Stimulated activated CD8-positive, alpha-beta memory T cell treated with anti-CD3 and anti-CD28 coated beads, Interleukin-12 subunit alpha, Interleukin-12 subunit beta, amount 100 ng/mL, for 24 hours (primary cell): Measurements from ENCODE around the gene USP2.

Experiments used
- DNase-seq: peaks from one replicate; pipeline ENCODE4 v3.0.0-alpha.2; 2020; ENCODE audit errors: extremely low read depth

Gene USP2, protein sequence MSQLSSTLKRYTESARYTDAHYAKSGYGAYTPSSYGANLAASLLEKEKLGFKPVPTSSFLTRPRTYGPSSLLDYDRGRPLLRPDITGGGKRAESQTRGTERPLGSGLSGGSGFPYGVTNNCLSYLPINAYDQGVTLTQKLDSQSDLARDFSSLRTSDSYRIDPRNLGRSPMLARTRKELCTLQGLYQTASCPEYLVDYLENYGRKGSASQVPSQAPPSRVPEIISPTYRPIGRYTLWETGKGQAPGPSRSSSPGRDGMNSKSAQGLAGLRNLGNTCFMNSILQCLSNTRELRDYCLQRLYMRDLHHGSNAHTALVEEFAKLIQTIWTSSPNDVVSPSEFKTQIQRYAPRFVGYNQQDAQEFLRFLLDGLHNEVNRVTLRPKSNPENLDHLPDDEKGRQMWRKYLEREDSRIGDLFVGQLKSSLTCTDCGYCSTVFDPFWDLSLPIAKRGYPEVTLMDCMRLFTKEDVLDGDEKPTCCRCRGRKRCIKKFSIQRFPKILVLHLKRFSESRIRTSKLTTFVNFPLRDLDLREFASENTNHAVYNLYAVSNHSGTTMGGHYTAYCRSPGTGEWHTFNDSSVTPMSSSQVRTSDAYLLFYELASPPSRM

GRCh38 chr11:119381181-119381988 is at the start of gene USP2:
TSS of gene USP2 (minus strand) at chr11:119381690. CDS start at chr11:119373480, 8,210 bp downstream.
- peak; percentile 92 for DNase-seq

DNA sequence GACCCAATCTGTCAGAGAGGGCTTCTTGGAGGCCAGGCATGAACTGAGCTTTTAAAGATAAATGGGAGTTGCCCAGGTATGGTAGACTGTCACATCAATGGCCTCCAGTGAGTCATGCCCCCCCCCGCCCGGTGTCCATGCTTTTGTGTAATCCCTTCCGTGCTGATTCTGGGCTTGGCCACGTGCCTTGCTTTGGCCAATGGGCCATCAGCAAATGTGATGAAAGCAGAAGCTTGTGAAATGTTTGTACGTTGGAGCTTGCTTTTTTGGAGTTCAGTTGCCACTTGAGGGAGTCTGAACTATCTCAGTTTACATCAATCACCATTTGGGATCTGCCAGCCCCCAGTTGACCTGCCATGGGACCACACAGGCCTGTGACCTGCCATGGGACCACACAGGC is 45.8 kb upstream of the USP2 start:
- no peak for DNase-seq

DNA sequence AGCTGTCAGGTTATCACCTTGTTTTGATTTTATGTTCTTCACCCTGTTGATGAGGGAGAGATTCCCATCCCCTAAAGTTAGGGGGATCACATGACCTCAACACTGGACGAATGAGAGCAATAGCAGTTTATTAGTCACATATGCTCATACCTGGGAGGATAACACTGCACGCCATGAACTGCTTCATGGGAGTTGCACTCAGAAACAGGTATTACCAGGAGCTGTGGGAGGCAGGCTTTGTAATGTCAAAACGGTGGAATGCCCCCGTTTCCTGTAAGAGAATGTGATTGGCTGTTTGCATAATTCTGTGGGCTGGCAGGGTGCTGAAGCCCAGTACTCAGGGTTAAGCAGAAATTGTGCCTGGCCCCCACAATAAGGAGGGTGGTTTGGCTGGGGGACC is 44.7 kb upstream of the USP2 start:
- no peak for DNase-seq

DNA sequence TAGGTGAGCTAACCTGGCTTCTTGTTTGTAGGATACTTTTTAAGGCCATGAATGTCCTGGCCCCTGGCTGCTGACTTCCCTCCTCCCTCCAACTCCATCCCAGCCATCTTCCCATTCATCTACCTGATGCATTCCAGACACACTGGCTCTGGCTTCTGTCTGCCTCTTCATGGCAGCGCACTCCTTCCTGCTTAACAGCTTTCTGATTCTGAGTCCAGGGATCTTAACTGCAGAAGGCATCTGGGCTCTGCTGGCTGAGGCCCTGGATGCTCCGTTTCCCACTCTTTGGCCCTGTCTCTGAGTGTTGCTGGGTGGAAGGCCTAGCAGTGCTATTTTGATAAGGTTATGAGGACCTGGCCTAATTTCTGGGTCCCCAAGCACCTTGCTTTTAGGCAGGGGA is 43.3 kb upstream of the USP2 start:
- DNase-seq, result no peak

DNA sequence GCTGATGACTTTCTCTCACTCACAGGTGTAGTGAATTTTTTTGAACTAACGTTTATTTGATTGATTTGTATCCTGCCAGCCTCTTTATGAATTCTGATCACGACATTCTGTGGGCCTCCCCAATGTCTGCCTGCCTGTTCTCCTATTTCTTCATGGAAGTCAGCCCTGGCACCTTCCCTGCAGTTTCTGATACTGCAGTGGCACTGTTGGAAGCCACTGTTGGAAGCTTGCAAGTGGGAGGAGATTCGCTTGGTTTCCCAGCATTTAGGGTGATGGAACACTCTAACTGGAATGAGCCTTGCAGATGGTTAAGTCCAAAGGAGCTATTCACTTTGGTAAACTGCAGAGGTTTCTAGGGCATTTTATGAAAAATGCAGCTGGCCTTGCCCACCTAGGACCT is 42.8 kb upstream of the USP2 start:
- DNase-seq, result no peak

DNA sequence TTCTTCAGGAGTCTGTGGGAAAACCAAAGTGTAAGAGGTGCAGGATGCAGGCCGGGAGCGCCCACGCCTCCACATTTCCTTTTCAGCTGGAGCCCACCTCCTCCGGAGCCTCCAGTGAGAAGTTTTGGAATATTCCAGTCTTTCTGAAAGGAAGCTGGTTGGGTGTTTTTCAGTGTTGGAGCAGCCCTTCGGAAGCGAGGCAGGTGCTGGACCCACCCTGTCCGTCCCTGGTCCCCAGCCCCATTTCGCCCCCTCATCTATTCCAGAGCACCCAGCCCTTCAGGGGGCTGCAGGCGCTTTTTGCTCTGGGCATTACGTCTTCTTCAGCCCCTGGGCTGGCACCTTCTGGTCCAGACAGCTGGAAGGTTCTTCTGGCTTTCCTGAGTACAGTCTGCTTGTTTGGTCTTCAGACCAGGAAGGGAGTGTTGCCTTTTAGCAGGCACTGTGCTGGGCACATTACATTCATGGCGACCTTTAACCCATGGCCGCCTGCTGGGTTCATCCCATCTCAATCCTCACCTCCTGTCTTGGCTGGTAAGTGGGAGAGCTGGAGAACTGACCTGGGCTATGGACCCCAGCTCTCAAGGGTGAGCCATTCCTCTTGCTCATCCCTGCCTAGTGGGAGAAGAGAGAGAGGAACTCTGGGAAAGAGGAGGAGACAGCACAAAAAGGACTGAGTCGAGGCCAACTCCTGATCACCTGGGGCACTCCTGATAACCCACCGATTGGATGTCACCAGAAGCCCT is 42.2 kb upstream of the USP2 start:
- DNase-seq, result no peak

DNA sequence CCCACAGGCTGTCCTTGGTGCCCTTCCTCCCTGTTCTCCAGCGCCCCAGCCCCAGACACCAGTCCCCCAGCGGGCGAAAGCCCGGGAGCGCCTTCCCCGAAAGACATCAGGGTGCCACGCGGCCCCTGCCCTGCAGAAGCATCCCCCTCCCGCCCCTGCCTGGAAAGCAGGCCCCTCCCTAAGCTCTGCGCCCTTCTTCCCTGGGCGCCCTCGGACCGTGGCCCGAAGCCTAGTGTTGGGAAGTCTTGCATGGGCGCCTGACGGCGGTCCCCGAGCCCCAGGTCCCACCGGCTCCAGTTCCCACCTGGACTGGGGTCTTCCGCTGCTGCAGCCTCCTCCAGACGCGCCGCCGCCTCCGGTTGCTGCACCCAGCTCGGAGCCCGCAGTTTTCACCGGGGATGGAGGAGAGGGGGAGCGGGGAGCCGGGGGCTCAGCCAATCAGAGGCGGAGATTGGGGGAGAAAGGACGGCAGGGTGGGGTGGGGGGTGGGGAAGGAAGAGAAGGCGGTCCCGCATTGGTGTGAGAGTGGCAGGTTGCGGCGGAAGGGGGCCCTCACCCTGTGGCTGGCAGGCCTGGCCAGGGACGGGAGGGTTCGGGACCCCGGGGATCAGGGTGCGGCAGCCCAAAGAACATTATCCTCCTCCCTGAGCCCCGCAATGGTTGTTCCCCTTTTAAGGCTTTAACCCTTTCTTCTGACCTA is 41.5 kb upstream of the USP2 start, which contains the start of gene THY1:
TSS of gene THY1 (minus strand) at position 364 of the 700 bp plus-strand sequence. CDS start 2,267 bp downstream, outside the sequence.
- DNase-seq, result no peak

- no peak for DNase-seq
Measured at GRCh38 chr11:119421941-119422808, 40.7 kb upstream of the USP2 start.

GRCh38 chr11:119421351-119421750 is 39.9 kb upstream of the USP2 start:
- DNase-seq, result no peak

DNA sequence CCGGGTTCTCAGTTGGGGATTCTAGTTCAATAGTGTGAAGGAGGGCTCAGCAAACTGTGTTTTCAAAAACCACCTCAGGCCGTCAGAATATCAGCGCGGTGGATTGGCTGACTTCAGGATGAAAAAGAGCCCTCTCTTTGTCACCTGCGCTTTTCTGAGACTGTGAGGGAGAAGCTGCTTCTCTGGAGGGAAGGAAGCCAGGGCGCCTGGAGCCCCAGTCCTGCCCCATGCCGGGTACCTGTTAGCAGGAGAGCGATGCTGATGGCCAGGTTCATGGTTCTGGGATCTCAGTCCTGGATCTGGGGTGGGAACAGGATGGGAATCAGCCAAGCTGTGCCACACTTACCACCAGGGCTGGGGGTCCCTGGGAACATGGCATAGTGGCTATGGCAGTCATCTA is 39.1 kb upstream of the USP2 start:
- DNase-seq, result no peak

- DNase-seq, result no peak
Measured at GRCh38 chr11:119419834-119420492, 38.5 kb upstream of the USP2 start.

GRCh38 chr11:119419246-119419645 is 37.8 kb upstream of the USP2 start:
- no peak for DNase-seq

- no peak for DNase-seq
Measured at GRCh38 chr11:119418759-119419158, 37.3 kb upstream of the USP2 start.

DNA sequence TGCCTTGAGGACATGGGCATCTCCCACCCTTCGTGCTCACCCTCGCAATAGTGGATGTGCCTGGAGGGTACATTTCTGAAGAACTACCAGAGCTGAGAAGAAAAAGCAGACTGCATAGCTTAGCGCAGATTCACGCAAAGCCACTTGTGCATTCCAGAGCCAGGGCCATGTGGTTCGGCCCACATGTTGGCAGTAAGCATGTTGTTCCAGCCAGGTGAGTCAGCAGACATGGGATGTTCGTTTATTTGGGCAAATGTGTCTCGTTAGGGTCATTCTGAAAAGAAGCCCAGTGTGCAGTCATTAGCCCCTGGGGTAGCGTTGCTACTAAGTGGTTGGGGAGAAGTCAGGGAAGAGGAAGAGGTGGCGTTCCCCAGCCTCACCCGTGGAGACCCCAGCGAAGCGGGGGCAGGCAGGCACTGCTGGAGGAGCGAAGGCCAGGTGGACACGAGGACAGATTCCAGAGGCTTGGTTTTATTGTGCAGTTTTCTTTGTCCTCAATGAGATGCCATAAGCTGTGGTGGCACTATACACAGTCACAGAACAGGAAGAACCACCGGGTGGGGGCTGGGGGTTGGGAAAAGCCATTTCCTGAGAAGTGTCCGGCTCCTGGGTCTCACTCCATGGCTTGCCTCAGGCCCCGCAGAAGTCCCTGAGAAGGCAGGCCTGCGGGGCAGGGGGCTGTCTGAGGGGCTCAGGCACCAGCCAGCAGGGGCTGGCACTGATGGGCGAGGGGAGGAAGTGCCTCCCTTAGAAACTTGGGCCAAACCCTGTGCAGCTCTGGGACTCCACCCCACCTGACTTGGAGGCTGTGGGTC is 36.4 kb upstream of the USP2 start:
- DNase-seq, result no peak

- DNase-seq, result no peak
Measured at GRCh38 chr11:119416606-119417580, 35.4 kb upstream of the USP2 start.

- no peak for DNase-seq
Measured at GRCh38 chr11:119415966-119416365, 34.5 kb upstream of the USP2 start.

GRCh38 chr11:119415517-119415916 is 34.0 kb upstream of the USP2 start:
- no peak for DNase-seq

GRCh38 chr11:119414734-119415133 is 33.2 kb upstream of the USP2 start:
- no peak for DNase-seq
